A549 (cell line): ENCODE measurements around the gene PFKM. TPM values are rescaled to one million over a fixed set of nuclear protein-coding genes. Genes with fewer than 3 reads are reported as not detected.

Source experiments
- ATAC-seq, 2 experiments: fragments of 200-7000 bp in 1 of 2; fragments of >200 bp in 1 of 2; cut with Nextera tagmentation in 1 of 2; cut with Tn5 transposase in 1 of 2; 3 replicates each; pipeline versions ENCODE4 v1.8.0 to v1.9.1; 2018 to 2020; ENCODE audit warnings: mild to moderate bottlenecking in 1 of 2, moderate library complexity in 1 of 2
- CTCF ChIA-PET: fragments of 300-600 bp; sonication (Branson Sonifier 250); formaldehyde crosslinking; extraction: SDS; loops from one replicate; lab custom pipeline; 2021; ENCODE audit warnings: antibody characterized with exemption, inconsistent platforms; lab: Yijun Ruan, JAX
- POLR2A ChIA-PET: fragments of 350-600 bp; formaldehyde crosslinking; extraction: SDS; loops from one replicate; lab custom pipeline; 2021; ENCODE audit warnings: antibody characterized with exemption, inconsistent platforms; lab: Yijun Ruan, JAX
- DNase-seq, 2 experiments: peaks; one replicate each; pipeline versions ENCODE4 v3.0.0 to v3.0.0-alpha.2; 2011 to 2016; ENCODE audit warnings: low read depth in 1 of 2, low spot score in 1 of 2
- FAIRE-seq: peaks from 2 replicates; lab custom pipeline; 2011; peaks lifted over from hg19 to GRCh38; lab: Jason Lieb, UNC
- H3K27ac ChIP-seq, 2 experiments: fragments of >200 bp; sonication (Bioruptor Twin); formaldehyde crosslinking; 3 replicates each; pipeline ENCODE4 v1.5.1; 2016 to 2017
- H3K4me1 ChIP-seq: fragments of >200 bp; sonication (Bioruptor Twin); formaldehyde crosslinking; 3 replicates; pipeline ENCODE4 v1.6.1; 2016
- H3K4me2 ChIP-seq: fragments of >200 bp; sonication (Bioruptor Twin); formaldehyde crosslinking; 3 replicates; pipeline ENCODE4 v1.6.1; 2016
- H3K4me3 ChIP-seq: fragments of >200 bp; sonication (Bioruptor Twin); formaldehyde crosslinking; 3 replicates; pipeline ENCODE4 v1.5.1; 2016
- H3K9me3 ChIP-seq: fragments of >200 bp; sonication (Bioruptor Twin); formaldehyde crosslinking; 3 replicates; pipeline ENCODE4 v1.6.1; 2016
- ATOH8 ChIP-seq: fragments of 250-450 bp; sonication (Bioruptor Pico); IDR thresholded peaks from 2 replicates; pipeline ENCODE4 v1.5.0; 2020; ENCODE audit warnings: low read depth, mild to moderate bottlenecking, moderate library complexity
- BCL3 ChIP-seq: fragments of >200 bp; sonication (Bioruptor Twin); formaldehyde crosslinking; IDR thresholded peaks from 3 replicates; pipeline ENCODE4 v1.6.1; 2016
- BHLHE40 ChIP-seq: IDR thresholded peaks from 2 replicates; pipeline ENCODE4 v1.6.1; 2012; ENCODE audit warnings: low read depth, low read length, inconsistent platforms
- CBX8 ChIP-seq: fragments of 200-600 bp; sonication (generic); IDR thresholded peaks from 2 replicates; pipeline ENCODE4 v1.6.1; 2016
- CHD2 ChIP-seq: fragments of 150-350 bp; IDR thresholded peaks from 2 replicates; pipeline ENCODE4 v1.6.1; 2014; ENCODE audit warnings: low read length; ENCODE audit not compliant: partially characterized antibody
- CHD4 ChIP-seq: fragments of 200-600 bp; sonication (generic); IDR thresholded peaks from 2 replicates; pipeline ENCODE4 v1.6.1; 2016; ENCODE audit warnings: antibody characterized with exemption, mild to moderate bottlenecking, borderline replicate concordance
- EHF ChIP-seq: fragments of 250-450 bp; sonication (Bioruptor Pico); IDR thresholded peaks from 2 replicates; pipeline ENCODE4 v1.5.0; 2020; ENCODE audit warnings: mild to moderate bottlenecking
- EP300 ChIP-seq, 2 experiments: fragments of >200 bp; sonication (Bioruptor Twin); formaldehyde crosslinking; IDR thresholded peaks; 2 replicates in 1 of 2; 3 replicates in 1 of 2; pipeline ENCODE4 v1.6.1; 2016 to 2017
- FOXS1 ChIP-seq: fragments of 250-450 bp; sonication (Bioruptor Pico); IDR thresholded peaks from 2 replicates; pipeline ENCODE4 v1.5.0; 2020; ENCODE audit warnings: mild to moderate bottlenecking, moderate library complexity
- GATA3 ChIP-seq: IDR thresholded peaks from 2 replicates; pipeline ENCODE4 v1.6.1; 2012; ENCODE audit warnings: borderline replicate concordance
- HDAC2 ChIP-seq: fragments of 200-600 bp; sonication (generic); IDR thresholded peaks from 2 replicates; pipeline ENCODE4 v1.6.1; 2016
- HES2 ChIP-seq: fragments of >200 bp; sonication (Bioruptor Twin); formaldehyde crosslinking; IDR thresholded peaks from 2 replicates; pipeline ENCODE4 v1.6.1; 2016
- HEYL ChIP-seq: fragments of 250-450 bp; sonication (Bioruptor Pico); IDR thresholded peaks from 2 replicates; pipeline ENCODE4 v1.8.0; 2021; ENCODE audit warnings: mild to moderate bottlenecking, moderate library complexity
- HOXA7 ChIP-seq: fragments of 250-450 bp; sonication (Bioruptor Pico); IDR thresholded peaks from 2 replicates; pipeline ENCODE4 v1.5.0; 2020; ENCODE audit warnings: mild to moderate bottlenecking, moderate library complexity
- HOXB13 ChIP-seq: fragments of 250-450 bp; sonication (Bioruptor Pico); IDR thresholded peaks from 2 replicates; pipeline ENCODE4 v1.5.0; 2020; ENCODE audit warnings: low read depth, mild to moderate bottlenecking, moderate library complexity
- JUN ChIP-seq, 2 experiments: fragments of >200 bp; sonication (Bioruptor Twin); formaldehyde crosslinking; IDR thresholded peaks; 2 replicates in 1 of 2; 3 replicates in 1 of 2; pipeline ENCODE4 v1.6.1; 2016 to 2017
- MAFK ChIP-seq: fragments of 450-650 bp; IDR thresholded peaks from 2 replicates; pipeline ENCODE4 v1.6.1; 2014; ENCODE audit not compliant: partially characterized antibody
- MAX ChIP-seq: IDR thresholded peaks from 2 replicates; pipeline ENCODE4 v1.6.1; 2012
- MAZ ChIP-seq: fragments of 150-350 bp; IDR thresholded peaks from 2 replicates; pipeline ENCODE4 v1.6.1; 2014; ENCODE audit warnings: antibody characterized with exemption, low read depth, low read length, borderline replicate concordance
- NFE2L2 ChIP-seq: fragments of 150-350 bp; conservative IDR thresholded peaks from 2 replicates; pipeline ENCODE4 v1.6.1; 2014; ENCODE audit warnings: low read length
- NR3C1 ChIP-seq: fragments of >200 bp; sonication (Bioruptor Twin); formaldehyde crosslinking; IDR thresholded peaks from 3 replicates; pipeline ENCODE4 v1.6.1; 2017
- POLR2AphosphoS2 ChIP-seq: conservative IDR thresholded peaks from 2 replicates; pipeline ENCODE4 v1.6.1; 2012; ENCODE audit warnings: low read length, improper control_type of control experiment, inconsistent platforms
- RAD21 ChIP-seq, 2 experiments: fragments of >200 bp in 1 of 2; sonication (Bioruptor Twin) in 1 of 2; formaldehyde crosslinking in 1 of 2; IDR thresholded peaks in 1 of 2; conservative IDR thresholded peaks in 1 of 2; 2 replicates in 1 of 2; 3 replicates in 1 of 2; pipeline ENCODE4 v1.6.1; 2012 to 2018; ENCODE audit warnings: inconsistent platforms in 1 of 2
- RCOR1 ChIP-seq: fragments of 150-350 bp; IDR thresholded peaks from 2 replicates; pipeline ENCODE4 v1.6.1; 2014; ENCODE audit warnings: antibody characterized with exemption, low read length, low read depth
- RFX5 ChIP-seq: fragments of 450-650 bp; IDR thresholded peaks from 2 replicates; pipeline ENCODE4 v1.7.1; 2014; ENCODE audit warnings: antibody characterized with exemption, mild to moderate bottlenecking, moderate library complexity
- RNF2 ChIP-seq: fragments of 200-600 bp; sonication (generic); IDR thresholded peaks from 2 replicates; pipeline ENCODE4 v1.6.1; 2016; ENCODE audit warnings: low read depth, mild to moderate bottlenecking, antibody characterized with exemption, moderate library complexity, borderline replicate concordance
- SMC3 ChIP-seq: fragments of >200 bp; sonication (Bioruptor Twin); formaldehyde crosslinking; IDR thresholded peaks from 3 replicates; pipeline ENCODE4 v1.6.1; 2018; ENCODE audit warnings: inconsistent platforms
- SREBF2 ChIP-seq: fragments of 450-650 bp; IDR thresholded peaks from 2 replicates; pipeline ENCODE4 v1.6.1; 2014; ENCODE audit warnings: mild to moderate bottlenecking, moderate library complexity
- TFCP2L1 ChIP-seq: fragments of 250-450 bp; sonication (Bioruptor Pico); IDR thresholded peaks from 2 replicates; pipeline ENCODE4 v1.5.0; 2021; ENCODE audit warnings: mild to moderate bottlenecking
- TP53 ChIP-seq: fragments of 250-450 bp; sonication (Bioruptor Pico); IDR thresholded peaks from 2 replicates; pipeline ENCODE4 v1.5.0; 2021; ENCODE audit warnings: mild to moderate bottlenecking, moderate library complexity
- ZFP36 ChIP-seq: fragments of 450-650 bp; IDR thresholded peaks from 2 replicates; pipeline ENCODE4 v1.6.1; 2014; ENCODE audit warnings: borderline replicate concordance; ENCODE audit not compliant: partially characterized antibody
- ZNF302 ChIP-seq: fragments of 250-450 bp; sonication (Bioruptor Pico); IDR thresholded peaks from 2 replicates; pipeline ENCODE4 v1.9.0; 2021; ENCODE audit warnings: inconsistent platforms, mild to moderate bottlenecking, moderate library complexity
- ZSCAN20 ChIP-seq: fragments of 250-450 bp; sonication (Bioruptor Pico); IDR thresholded peaks from 2 replicates; pipeline ENCODE4 v1.8.0; 2022; ENCODE audit warnings: mild to moderate bottlenecking, moderate library complexity
- WGBS: methylation state at CpG from one replicate; pipeline ENCODE4 v1.1.6; 2017; ENCODE audit errors: missing lambda C conversion rate; 5-methylcytosine and 5-hydroxymethylcytosine counted together
- polyA plus RNA-seq, 4 experiments: library from polyadenylated mRNA; depleted of rRNA in 3 of 4; stranded (reverse); fragments of >200 nt; fragmentation: RNase III in 1 of 4; extraction: RNeasy Plus Mini Kit Qiagen cat#74134 plus additional on column Dnase treatment in 1 of 4; gene quantifications; 2 replicates in 3 of 4; 3 replicates in 1 of 4; pipeline ENCODE4 v1.2.3, GENCODE V29; 2011 to 2017

Gene PFKM
- polyA plus RNA-seq, 2 of the 4 experiments (the other 2 are of a cell fraction), result 41.1 to 43.0 TPM

GRCh38 chr12:48189331-48190125 is 70.4 kb downstream of the PFKM start (continued):
- peak; percentile 78 to 87 for TF ChIP-seq RAD21 (conservative IDR thresholded peaks at IDR 0.05 in 1 of 2, IDR thresholded peaks at IDR 0.05 in 1 of 2)
- no peak for TF ChIP-seq MAFK
- no peak for TF ChIP-seq GATA3
- TF ChIP-seq NFE2L2, result no peak
- no peak for TF ChIP-seq HEYL (CRISPR knock-in tag)
- TF ChIP-seq, all 56 proteins: peak for 3

- POLR2A ChIA-PET, result no interaction called here
These were observed 71.9 kb downstream of the PFKM start for GRCh38 chr12:48191096-48191495.

GRCh38 chr12:48192861-48193260 is 73.7 kb downstream of the PFKM start:
- Histone ChIP-seq H3K4me2 (no peak overlapping the region), H3K4me1 (peaks cover 34% of the 10 kb centered on the region; the same call in 2 of the 3 replicates), H3K27ac (no peak overlapping the region), H3K4me3 (no peak overlapping the region), H3K9me3 (no peaks in the 10 kb centered on the region)
- CTCF ChIA-PET, result interaction anchor here (0.6 to 1.5 kb wide), 5 partner anchors 9 to 429 kb away, joined by 3 to 4 read pairs (median 4); partner anchors contain the start of gene CCDC184
- no peak for DNase-seq
- POLR2A ChIA-PET, result no interaction called here
- WGBS, result 64% methylated on average over 1 of the region's 1 CpG
- no peak for FAIRE-seq
- ATAC-seq, result no peak
- TF ChIP-seq RFX5 (no peak), TFCP2L1 (no peak), HDAC2 (no peak), POLR2AphosphoS2 (no peak), ZSCAN20 (CRISPR knock-in tag) (no peak), HES2 (no peak), CHD4 (no peak), ZFP36 (no peak), EHF (no peak), TP53 (no peak), CBX8 (no peak), RAD21 (conservative IDR thresholded peaks at IDR 0.05 in 1 of 2, IDR thresholded peaks at IDR 0.05 in 1 of 2) (no peak), NR3C1 (no peak), MAZ (no peak), SREBF2 (no peak), RNF2 (no peak), MAX (no peak), MAFK (no peak)

More at GRCh38 chr12:48191096-48191495, 71.9 kb downstream of the PFKM start:
- DNase-seq (no peak), ATAC-seq (no peak), FAIRE-seq (no peak)
- H3K27ac ChIP-seq, result no peak overlapping the region
- peaks cover 22% of the 10 kb centered on the region; the same call in 2 of the 3 replicates for H3K4me1 ChIP-seq
- CTCF ChIA-PET, result no interaction called here
- no peaks in the 10 kb centered on the region for H3K9me3 ChIP-seq
- H3K4me2 ChIP-seq, result no peak overlapping the region
- H3K4me3 ChIP-seq, result no peak overlapping the region
- TF ChIP-seq HOXA7 (no peak), EHF (no peak), ZNF302 (CRISPR knock-in tag) (no peak), SMC3 (no peak), ZSCAN20 (CRISPR knock-in tag) (no peak), BCL3 (no peak), BHLHE40 (no peak), JUN (IDR thresholded peaks at IDR 0.05) (no peak), HOXB13 (CRISPR knock-in tag) (no peak), ATOH8 (CRISPR knock-in tag) (no peak), RCOR1 (no peak), FOXS1 (CRISPR knock-in tag) (no peak), CHD4 (no peak), HEYL (CRISPR knock-in tag) (no peak), EP300 (IDR thresholded peaks at IDR 0.05) (no peak), MAFK (no peak), CHD2 (no peak)
